ENCODE data around the gene NRXN2.

Gene NRXN2

DNA sequence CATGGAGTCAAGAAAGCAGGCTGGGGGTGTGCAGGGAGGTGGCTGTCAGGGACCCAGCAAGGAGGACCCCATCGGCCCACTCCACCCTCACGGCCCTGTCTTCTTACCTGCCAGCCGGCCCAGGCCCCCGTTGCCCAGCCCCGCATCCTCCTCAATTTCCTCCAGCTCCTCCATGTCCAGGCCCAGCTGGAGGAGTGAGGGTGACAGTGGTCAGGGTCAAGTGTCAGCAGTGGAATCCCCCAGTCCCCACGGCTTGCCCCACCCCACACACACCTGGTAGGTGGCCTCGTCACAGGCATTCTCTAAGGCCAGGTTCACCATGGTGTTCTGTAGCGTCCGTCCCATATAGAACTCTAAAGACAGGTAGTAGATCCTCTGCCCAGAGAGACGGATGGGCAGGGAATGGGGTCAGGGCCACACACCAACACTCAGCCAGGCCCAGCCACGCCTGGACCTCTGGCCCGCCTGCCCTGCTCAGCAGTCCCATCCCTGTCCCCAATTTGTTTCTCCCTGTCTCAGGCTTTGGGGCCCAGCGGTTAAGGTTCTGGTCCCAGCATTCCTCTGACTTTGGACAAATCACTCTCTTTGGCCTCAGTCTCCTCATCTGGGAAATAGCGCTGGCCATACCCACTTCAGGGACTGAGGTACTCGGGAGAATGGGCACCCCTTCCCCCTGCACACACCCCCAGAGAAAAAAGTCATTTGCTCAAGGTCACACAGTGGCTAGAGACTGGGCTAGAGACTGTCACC lies 35.5 kb upstream of the NRXN2 start:
- no peak for DNase-seq

DNA sequence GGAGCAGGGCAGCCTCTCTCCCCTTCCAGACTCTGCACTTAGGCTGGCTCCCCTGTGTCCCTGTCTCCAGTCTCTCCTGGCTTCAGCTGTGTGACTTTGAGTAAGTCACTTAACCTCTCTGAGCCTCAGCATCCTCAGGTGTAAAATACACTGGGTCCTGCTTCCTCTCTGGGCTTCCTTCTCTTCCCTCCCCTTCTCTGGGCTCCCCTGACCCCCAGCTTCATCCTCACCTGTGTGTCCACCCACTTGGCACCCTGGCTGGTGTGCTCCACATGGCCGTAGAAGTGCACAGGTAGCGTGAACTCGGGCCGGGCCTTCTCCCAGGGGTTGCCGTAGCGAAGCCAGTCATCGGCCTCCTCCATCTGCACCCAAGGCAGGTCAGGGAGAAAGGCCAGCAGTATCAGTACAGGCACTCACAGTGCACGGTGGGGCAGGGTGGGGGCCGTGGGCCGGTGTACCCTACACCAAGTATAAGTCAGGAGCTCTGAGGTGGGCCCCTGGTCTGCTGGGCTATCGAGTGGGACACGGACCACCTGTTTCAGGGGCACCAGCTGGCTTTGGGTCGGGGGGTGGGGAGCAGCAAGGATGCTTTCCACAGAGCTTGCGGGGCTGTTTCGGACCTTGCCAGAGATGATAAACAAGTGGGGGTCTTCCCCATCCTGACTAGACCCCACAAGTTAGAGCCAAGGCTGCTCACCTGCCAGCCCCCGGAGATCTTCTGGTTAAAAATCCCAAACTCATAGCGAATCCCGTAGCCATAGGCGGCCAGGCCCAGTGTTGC lies 34.7 kb upstream of the NRXN2 start:
- no peak for DNase-seq

GRCh38 chr11:64755681-64756361 lies 32.8 kb upstream of the NRXN2 start:
- DNase-seq: no peak

DNA sequence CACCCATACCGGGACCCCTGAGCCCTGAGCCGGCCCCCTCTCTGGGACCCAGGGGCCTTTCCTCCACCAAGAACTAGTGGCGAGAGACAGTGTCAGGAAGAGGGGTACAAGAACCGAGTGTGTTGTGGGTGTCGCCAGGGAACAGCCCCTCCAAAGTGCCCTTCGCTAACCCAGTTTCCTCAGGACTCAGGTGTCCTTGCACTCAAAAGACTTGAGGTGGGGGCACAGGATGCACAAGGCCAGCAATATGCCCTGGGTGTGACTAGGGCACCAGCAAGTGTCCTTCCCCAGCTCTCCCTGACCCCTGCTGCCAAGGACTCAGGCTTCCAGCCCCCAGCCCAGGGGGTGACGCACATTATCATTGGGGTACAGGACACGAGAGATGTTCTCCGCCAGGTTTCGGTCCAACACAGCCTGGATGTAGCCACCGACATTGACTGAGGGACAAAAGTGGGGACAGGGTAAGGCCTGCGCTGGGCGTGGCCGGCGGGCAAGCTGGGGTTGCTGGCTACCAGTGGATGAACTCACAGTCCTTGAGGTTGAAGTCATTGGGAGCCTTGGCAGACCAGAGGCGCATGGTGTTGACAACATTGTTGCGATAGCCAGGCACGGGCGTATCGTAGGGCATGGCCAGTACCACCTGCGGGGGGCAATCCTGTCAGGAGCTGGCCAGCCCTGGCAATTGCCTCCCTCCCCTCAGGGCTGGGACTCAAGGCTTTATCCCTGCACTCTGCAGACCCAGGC lies 32.1 kb upstream of the NRXN2 start:
- DNase-seq: no peak

DNA sequence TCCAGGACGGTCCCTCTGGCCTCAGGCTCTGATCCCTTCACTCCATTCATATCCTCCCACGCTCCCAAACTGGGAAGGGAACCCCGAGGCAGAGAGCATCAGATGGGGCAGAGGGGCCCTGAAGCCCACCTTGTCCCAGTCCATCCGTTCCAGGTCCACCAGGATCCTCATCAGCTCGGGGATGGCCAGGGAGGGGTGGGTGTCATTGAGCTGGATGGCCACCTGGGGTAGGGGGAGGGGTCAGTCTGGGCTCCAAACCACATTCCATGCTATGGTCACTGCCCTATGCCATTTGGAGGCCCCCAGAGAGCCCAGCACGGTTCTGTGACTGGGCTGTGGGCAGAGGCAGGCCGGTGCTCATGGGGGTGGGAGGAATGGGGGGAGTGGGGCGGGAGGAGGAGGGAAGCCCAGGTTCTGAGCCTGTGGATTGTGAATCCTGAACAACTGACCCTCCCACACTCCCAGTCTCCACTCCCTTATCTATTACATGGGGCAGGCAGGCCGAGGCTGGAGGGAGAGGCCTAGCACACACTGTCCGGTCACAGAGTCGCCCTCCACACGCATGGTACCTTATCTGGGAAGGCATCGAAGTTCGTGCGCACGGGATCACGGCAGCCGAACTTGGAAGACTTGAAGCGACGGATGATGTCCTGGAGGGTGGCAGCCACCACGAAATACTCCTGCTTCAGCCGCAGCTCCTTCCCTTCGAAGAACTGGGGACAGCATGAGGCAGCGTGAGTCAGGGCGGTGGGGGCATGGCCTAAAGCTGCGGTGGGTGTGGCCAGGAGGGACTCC lies 31.3 kb upstream of the NRXN2 start:
- no peak for DNase-seq

- no peak for DNase-seq
Measured at GRCh38 chr11:64753380-64754123, 30.6 kb upstream of the NRXN2 start.

- DNase-seq: no peak
Measured at GRCh38 chr11:64753019-64753379, 30.0 kb upstream of the NRXN2 start.

DNA sequence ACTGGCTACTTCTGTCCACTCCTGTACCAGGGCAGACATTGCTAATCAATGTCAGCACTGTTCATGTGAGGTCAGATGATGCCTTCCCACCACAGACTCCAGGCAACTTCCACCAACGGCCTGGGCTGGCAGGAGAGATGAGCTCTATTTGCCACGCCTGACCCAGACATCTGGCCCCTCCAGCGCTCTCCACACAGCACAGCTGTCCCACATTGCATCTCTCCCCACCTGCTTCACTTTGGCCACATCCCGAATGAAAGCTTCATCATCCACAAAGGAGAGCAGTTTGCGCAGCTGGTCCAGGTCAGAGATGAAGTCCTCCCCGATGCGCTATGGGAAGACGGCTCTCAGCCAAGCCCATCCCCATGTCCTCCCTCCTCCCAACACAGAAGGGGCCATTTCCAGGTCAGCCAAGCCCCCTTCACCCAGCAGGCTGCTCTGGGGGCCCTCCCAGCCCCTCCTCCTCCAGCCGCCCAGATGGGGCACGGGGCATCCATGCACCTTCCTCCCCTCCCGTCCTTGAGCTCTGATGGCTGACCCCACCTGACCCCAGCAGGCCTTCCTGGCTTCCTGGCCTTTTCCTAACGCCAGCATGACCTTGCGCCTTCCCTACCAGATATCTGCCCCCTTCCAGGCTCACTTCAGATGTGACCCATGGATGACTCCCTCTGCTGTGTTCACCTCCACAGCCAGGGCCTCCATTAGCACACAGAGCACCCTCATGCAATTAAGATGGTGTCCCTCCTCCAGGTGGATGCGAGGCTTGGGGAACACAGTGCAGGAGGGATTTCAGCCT lies 29.4 kb upstream of the NRXN2 start:
- no peak for DNase-seq

DNA sequence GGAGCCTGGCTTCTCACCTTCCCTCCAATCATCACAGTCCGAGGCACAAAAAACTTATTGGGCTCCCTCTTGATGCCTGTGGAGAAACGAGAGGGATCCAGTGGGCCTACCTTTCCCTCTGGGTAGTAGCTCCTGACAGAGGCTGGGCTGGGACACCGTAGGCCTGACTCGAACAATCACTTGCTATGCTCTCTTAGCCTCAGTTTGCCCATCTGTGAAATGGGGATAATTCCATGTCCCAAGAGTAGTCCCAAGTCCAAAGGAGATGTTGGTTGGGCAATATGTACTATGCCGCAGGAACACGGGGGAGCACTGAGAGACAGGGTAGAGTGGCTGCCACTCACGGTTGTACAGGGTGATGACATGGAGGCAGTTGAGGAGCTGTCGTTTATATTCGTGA lies 28.6 kb upstream of the NRXN2 start:
- DNase-seq: no peak

DNA sequence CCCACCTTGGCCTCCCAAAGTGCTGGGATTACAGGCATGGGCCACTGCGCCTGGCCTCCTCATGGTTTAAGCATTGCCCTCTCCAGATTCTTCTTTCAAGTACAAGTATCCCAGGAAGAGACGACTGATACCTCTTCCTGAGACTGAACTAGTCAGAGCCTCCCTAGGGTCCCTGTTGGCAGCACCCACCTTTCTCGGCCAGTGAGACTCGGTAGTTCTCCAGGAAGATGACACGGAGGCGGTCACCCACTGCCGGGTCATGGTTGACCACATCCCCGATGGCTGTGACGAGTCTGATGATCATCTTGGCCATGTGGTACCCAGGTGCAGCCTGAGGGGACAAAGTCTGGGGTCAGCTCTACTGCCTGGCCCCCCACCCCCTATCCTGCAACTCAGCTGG lies 28.1 kb upstream of the NRXN2 start:
- DNase-seq: no peak

- DNase-seq: no peak
Measured at GRCh38 chr11:64750361-64751054, 27.5 kb upstream of the NRXN2 start.

- no peak for DNase-seq
Measured at GRCh38 chr11:64747961-64748665, 25.1 kb upstream of the NRXN2 start.

GRCh38 chr11:64746486-64746885 lies 23.5 kb upstream of the NRXN2 start:
- DNase-seq: no peak

- DNase-seq: peak; percentile 68
Measured at GRCh38 chr11:64745521-64746328, 22.7 kb upstream of the NRXN2 start.

- DNase-seq: peak; percentile 22
Measured at GRCh38 chr11:64745189-64745520, 22.2 kb upstream of the NRXN2 start.

- DNase-seq: no peak
Measured at GRCh38 chr11:64744544-64745188, 21.7 kb upstream of the NRXN2 start.

DNA sequence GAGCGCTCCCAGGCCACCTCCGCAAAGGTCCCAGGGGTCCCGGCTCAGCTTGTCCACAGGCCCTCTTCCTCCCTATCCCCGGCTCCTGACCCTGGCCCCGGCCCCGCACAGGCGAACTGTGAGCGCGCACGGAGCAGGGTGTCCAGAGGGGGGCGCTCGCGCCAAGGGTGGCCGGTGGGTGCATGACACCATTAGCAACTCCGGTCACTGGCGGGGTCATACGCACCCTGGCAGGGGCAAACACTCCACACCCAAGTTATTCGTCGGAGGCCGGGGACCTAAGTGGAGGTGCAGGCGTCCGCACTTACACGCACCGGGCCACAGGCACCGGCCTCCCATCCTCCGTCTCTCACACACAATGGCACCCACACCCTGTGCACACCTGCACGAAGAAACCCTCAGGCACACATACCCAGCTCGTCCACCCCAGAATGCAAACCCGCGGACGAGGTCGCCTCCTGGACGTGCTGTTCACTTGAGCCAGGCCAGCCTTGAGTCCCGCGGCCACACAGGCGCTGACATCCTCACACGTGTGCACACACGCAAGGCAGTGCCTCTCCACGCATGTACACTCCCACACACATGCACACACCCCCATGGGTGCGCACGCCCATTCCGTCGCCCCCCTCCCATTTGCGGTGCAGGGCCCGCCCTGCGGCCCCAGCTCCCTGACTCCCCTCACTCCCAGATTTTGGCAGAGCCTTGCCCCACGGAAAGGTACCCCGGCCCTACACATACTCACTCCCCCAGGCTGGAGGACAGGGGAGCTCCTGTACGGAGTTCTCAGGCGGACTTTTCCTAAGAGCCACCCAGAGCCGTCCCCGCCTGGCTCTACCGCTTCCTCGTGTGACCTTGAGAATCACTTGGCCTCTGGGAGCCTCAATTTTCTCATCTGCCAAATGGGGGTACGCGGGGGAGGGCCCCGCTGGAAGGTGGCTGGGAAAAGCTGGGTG lies 20.9 kb upstream of the NRXN2 start, which contains the start of gene RASGRP2:
Gene RASGRP2 (minus strand): TSS at position 552 of the 953 bp plus-strand sequence. CDS start 1,276 bp downstream, outside the sequence.
- DNase-seq: peak; percentile 66

Data from inflammatory macrophage treated with lipopolysaccharide for 4 hours (primary cell).